ENCODE data around the gene TYW1B.
"Not testable (repeated sequence)": the region's sequence is repeated elsewhere in the genome, so short reads cannot be mapped to it uniquely, and the experiment has no call there.

TYW1B gene

GRCh38 chr7:72753781-72754180, 74.2 kb downstream of the TYW1B start:
- DNase-seq: no peak

GRCh38 chr7:72753229-72753628, 74.8 kb downstream of the TYW1B start:
- not testable (repeated sequence) for DNase-seq

DNA sequence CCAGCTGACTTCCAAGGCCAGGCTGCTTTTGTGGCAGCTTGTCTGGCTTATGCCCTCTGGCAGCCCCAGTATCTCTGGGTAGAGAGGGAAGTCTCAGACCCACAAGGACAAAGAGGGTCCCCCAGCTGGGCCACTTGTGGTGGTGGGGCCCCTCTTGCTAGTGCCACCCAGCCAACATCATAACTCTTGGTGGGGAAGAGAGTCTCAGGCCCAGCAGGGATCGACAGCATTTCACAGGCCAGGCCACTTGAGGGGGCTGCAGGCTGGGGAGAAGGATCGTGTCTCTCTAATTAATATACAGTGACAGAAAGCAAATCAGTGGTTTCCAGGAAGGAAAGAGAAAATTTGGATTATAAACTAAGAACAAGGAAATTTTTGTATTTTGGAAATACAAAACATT, 76.0 kb downstream of the TYW1B start:
- no peak for DNase-seq

- no peak for DNase-seq
Observed at GRCh38 chr7:72751378-72751777, 76.6 kb downstream of the TYW1B start.

GRCh38 chr7:72748649-72749048, 79.4 kb downstream of the TYW1B start:
- DNase-seq: not testable (repeated sequence)

DNA sequence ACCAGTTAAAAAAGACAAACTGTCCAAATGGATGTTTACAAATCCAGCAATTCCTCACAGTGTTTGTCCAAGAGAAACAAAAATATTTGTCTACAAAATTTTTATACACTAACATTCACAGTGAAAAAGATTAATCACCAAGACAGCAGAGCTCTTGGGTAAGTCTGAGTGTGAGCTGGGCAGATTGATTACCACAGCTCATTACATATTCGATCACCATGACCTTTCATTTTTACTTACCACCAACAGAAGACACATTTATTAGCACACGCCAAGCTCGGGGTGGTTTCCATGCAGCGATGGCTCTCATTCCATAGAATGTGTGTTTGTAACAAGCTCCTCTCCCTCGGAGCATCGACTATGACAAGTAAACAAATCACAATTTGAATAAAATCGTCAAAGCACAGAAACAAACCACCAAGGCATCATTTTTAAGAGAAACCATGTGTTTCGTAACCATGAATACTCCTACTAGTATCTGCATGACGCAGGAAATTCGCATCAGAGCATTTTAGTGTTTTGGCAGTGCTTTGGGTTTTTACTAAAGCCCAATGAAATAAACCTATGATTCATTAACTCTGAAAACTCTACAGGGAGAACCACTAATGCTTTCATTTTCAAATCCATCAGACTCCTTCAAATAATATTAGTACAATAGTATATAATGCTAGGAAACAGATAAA, 83.6 kb downstream of the TYW1B start:
- DNase-seq: not testable (repeated sequence)

- not testable (repeated sequence) for DNase-seq
Observed at GRCh38 chr7:72743801-72744200, 84.2 kb downstream of the TYW1B start.

GRCh38 chr7:72739716-72740115, 88.3 kb downstream of the TYW1B start:
- DNase-seq: not testable (repeated sequence)

- DNase-seq: not testable (repeated sequence)
Observed at GRCh38 chr7:72735855-72736254, 92.1 kb downstream of the TYW1B start.

DNA sequence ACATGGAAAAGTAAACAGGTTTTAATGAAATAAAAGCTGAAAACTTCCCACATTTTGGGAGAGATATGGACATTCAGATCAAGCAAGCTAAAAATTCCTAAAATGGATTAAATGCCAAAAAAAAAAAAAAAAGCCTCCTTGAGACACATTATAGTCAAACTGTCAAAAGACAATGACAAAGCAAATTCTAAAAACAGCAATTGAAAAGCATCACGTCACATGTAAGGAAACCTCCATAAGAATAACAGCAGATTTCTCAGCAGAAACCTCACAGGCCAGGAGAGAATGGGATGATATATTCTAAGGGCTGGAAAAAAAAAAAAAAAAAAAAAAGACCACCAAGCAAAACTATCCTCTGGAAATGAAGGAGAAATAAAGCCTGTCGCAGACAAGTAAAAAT, 97.2 kb downstream of the TYW1B start:
- DNase-seq: not testable (repeated sequence)

DNA sequence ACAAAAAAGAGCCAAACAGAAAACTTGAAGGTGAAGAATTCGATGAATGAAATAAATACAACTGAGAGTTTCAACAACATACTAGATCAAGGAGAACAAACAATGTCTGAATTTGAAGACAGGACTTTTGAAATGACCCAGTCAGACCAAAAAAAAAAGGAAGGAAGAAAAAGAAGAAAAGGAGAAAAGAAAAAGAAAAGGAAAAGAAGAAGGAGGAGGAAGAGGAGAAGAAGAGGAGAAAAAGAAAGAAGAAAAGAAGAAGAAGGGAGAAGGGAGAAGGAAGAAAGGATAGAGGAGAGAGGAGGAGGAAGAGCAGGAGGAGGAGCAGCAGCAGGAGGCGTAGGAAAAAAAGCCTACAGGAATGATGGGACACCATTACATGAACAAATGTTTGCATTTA, 97.6 kb downstream of the TYW1B start:
- DNase-seq: not testable (repeated sequence)

DNA sequence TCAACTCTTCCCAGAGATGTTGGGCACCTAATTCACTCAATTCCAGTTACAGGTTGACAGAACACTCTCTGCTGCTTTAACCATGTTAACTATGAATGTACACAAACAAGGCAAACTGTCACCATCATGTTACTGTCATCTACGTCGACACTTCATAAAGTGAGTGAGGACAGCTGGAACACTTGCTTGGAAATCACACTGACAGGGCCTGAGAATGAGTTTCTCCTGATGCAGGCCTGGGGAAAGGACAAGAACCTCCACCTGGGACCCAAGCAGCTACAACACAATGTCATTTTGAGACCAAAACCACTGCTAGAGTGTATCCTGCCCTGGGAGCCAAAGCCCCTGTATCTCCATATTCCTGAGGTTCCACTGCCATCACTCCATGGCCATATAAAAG, 98.9 kb downstream of the TYW1B start:
- DNase-seq: not testable (repeated sequence)

- DNase-seq: not testable (repeated sequence)
Observed at GRCh38 chr7:72722694-72723093, 105.3 kb downstream of the TYW1B start.

- DNase-seq: not testable (repeated sequence)
Observed at GRCh38 chr7:72720890-72721289, 107.1 kb downstream of the TYW1B start.

DNA sequence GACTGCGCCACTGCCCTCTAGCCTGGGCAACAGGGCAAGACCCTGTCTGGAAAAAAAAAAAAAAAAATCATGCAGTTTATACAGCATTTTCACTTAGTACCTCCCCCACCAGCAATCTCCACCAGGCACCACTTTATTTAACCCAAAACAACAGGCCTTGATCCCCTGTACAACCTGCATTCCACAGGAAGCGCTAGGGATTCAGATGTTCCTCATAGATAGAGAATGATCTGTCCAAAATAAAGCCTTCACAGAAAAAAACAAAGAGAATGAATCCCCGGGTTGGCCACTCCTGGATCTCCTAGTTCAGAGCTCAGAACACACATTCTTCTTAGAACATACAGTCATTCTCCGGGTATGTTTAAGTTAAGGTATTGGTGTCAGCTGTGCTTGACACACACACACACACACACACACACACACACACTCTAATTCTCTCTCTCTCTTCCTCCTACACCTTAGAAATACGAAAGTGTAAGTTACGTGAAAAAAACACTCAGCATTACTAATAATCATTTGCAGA, 110.7 kb downstream of the TYW1B start:
- DNase-seq: not testable (repeated sequence)

- not testable (repeated sequence) for DNase-seq
Observed at GRCh38 chr7:72711927-72712326, 116.1 kb downstream of the TYW1B start.

GRCh38 chr7:72710983-72711382, 117.0 kb downstream of the TYW1B start:
- DNase-seq: no peak

DNA sequence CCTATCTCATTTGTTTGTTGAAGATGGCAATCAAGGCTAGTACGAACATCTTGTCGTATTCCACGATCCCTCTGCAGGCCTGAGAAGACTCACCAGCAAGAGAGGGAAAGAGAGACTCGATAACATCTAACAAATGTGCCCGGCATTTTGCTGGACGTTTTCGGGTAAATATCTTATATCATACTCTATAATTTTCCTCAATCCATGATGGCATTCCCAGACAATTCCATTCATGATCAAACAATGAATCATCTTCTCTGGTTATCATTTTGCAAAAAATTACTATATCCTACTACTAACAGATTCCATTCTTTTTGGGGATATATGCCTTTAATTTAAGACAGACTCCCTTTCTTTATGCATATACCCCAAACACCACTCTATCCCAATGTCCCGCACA, 118.1 kb downstream of the TYW1B start:
- no peak for DNase-seq

- DNase-seq: not testable (repeated sequence)
Observed at GRCh38 chr7:72708371-72709050, 119.5 kb downstream of the TYW1B start.

- no peak for DNase-seq
Observed at GRCh38 chr7:72706521-72706920, 121.5 kb downstream of the TYW1B start.

DNA sequence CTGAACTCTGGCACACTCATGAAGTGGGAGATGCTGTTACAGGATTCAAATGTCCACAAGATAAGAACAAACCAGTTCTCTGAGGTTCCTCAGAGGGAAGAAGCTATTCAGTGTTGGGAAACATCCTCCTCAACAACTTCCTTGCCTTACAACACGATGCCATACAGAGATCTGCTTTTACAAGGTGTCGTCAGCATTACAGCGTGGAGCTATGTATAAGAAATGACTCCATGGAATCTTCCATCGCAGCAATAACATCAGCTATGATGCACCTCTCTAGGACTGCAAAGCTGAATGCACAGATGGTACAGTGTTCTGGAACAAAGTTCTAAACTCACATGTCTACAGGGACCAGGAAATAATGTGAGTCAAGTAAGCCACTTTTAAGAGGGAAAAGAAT, 122.3 kb downstream of the TYW1B start:
- not testable (repeated sequence) for DNase-seq

DNA sequence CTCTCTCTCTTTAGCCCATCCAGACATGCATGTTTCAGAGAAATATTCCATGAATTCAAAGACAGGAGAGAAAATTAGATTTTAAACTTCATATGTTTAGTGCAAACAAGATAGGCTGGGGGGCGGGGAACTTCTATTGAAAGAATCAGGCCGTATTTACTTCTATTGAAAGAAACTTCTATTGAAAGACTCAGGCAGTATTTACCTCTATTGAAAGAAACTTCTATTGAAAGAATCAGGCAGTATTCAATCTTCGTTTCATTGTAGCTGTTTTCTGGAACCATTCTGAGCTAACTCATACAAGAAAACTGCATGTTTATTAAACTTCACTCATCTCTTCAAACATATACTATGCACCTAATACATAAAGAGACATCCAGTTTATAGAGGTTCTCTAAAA, 123.1 kb downstream of the TYW1B start:
- no peak for DNase-seq

- DNase-seq: not testable (repeated sequence)
Observed at GRCh38 chr7:72700548-72700947, 127.5 kb downstream of the TYW1B start.

- DNase-seq: not testable (repeated sequence)
Observed at GRCh38 chr7:72697066-72697465, 130.9 kb downstream of the TYW1B start.

All from stimulated activated CD4-positive, alpha-beta T cell treated with anti-CD3 and anti-CD28 coated beads, Interleukin-4, amount 100 ng/mL, for 24 hours (primary cell).